HG03521 (cell line): ENCODE results near the gene GGT6.

Source experiments
- ATAC-seq: cut with Tn5 transposase; IDR thresholded peaks from one replicate; pipeline ENCODE4 v1.9.1; 2021; ENCODE audit warnings: mild to moderate bottlenecking, moderate library complexity; ENCODE audit not compliant: unreplicated experiment

The GGT6 gene

GRCh38 chr17:4508207-4508606 is 52.2 kb downstream of the GGT6 start:
- ATAC-seq: no peak

GRCh38 chr17:4507361-4508111 is 52.8 kb downstream of the GGT6 start:
- ATAC-seq: no peak
